ENCODE measurements around the gene ARHGAP6. TPM values are rescaled to one million over a fixed set of nuclear protein-coding genes. Genes with fewer than 3 reads are reported as not detected.
A peak's percentile ranks its signal among the peaks of the same experiment; 100 is the strongest.
"Not testable (repeated sequence)": the region's sequence is repeated elsewhere in the genome, so short reads cannot be mapped to it uniquely, and the experiment has no call there.

ARHGAP6 gene
- total RNA-seq, 1 donor from 2014 or later: 2.7 TPM

GRCh38 chrX:11393949-11394654 lies 271.6 kb downstream of the ARHGAP6 start:
- DNase-seq: no peak
- no peak for ATAC-seq (ENCODE audit: poor library complexity)
- intact Hi-C loops (cut with DNase I): no loop called here

- intact Hi-C loops (cut with DNase I): no loop called here
- DNase-seq: no peak
- ATAC-seq (ENCODE audit: poor library complexity): no peak
These were observed 278.9 kb downstream of the ARHGAP6 start for GRCh38 chrX:11386812-11387211.

- DNase-seq (peak; percentile 34), ATAC-seq (ENCODE audit: poor library complexity) (peak; percentile 61)
- intact Hi-C loops (cut with DNase I): no loop called here
These were observed 279.7 kb downstream of the ARHGAP6 start for GRCh38 chrX:11386001-11386523.

- intact Hi-C loops (cut with DNase I): no loop called here
- no peak for DNase-seq
- no peak for ATAC-seq (ENCODE audit: poor library complexity)
These were observed 282.8 kb downstream of the ARHGAP6 start for GRCh38 chrX:11382930-11383329.

- intact Hi-C loops (cut with DNase I): no loop called here
- ATAC-seq (ENCODE audit: poor library complexity) (peak; percentile 71), DNase-seq (no peak)
These were observed 284.3 kb downstream of the ARHGAP6 start for GRCh38 chrX:11381464-11381863.

- ATAC-seq (ENCODE audit: poor library complexity): peak; percentile 65
- DNase-seq: no peak
- intact Hi-C loops (cut with DNase I): no loop called here
These were observed 285.4 kb downstream of the ARHGAP6 start for GRCh38 chrX:11380187-11380844.

- intact Hi-C loops (cut with DNase I): no loop called here
- ATAC-seq (ENCODE audit: poor library complexity) (no peak), DNase-seq (no peak)
These were observed 289.6 kb downstream of the ARHGAP6 start for GRCh38 chrX:11376163-11376562.

- no peak for DNase-seq
- no peak for ATAC-seq (ENCODE audit: poor library complexity)
- intact Hi-C loops (cut with DNase I): no loop called here
These were observed 290.1 kb downstream of the ARHGAP6 start for GRCh38 chrX:11375614-11376119.

GRCh38 chrX:11374570-11374969 lies 291.1 kb downstream of the ARHGAP6 start:
- no peak for DNase-seq
- no peak for ATAC-seq (ENCODE audit: poor library complexity)
- intact Hi-C loops (cut with DNase I): no loop called here

- no peak for DNase-seq
- intact Hi-C loops (cut with DNase I): no loop called here
- ATAC-seq (ENCODE audit: poor library complexity): no peak
These were observed 294.6 kb downstream of the ARHGAP6 start for GRCh38 chrX:11371106-11371505.

GRCh38 chrX:11367609-11368430 lies 297.9 kb downstream of the ARHGAP6 start:
- intact Hi-C loops (cut with DNase I): no loop called here
- ATAC-seq (ENCODE audit: poor library complexity) (no peak), DNase-seq (no peak)

- DNase-seq (no peak), ATAC-seq (ENCODE audit: poor library complexity) (no peak)
- intact Hi-C loops (cut with DNase I): no loop called here
These were observed 298.6 kb downstream of the ARHGAP6 start for GRCh38 chrX:11366998-11367595.

GRCh38 chrX:11365426-11365825 lies 300.3 kb downstream of the ARHGAP6 start:
- intact Hi-C loops (cut with DNase I): no loop called here
- ATAC-seq (ENCODE audit: poor library complexity) (no peak), DNase-seq (no peak)

GRCh38 chrX:11364835-11365234 lies 300.9 kb downstream of the ARHGAP6 start:
- ATAC-seq (ENCODE audit: poor library complexity) (no peak), DNase-seq (no peak)
- intact Hi-C loops (cut with DNase I): no loop called here

- ATAC-seq (ENCODE audit: poor library complexity); DNase-seq; intact Hi-C loops (cut with DNase I): not testable (repeated sequence)
These were observed 301.9 kb downstream of the ARHGAP6 start for GRCh38 chrX:11363825-11364224.

GRCh38 chrX:11363069-11363594 lies 302.6 kb downstream of the ARHGAP6 start:
- intact Hi-C loops (cut with DNase I): no loop called here
- DNase-seq (no peak), ATAC-seq (ENCODE audit: poor library complexity) (peak; percentile 46)

- DNase-seq; ATAC-seq (ENCODE audit: poor library complexity); intact Hi-C loops (cut with DNase I): not testable (repeated sequence)
These were observed 304.1 kb downstream of the ARHGAP6 start for GRCh38 chrX:11361666-11362065.

GRCh38 chrX:11355944-11356343 lies 309.8 kb downstream of the ARHGAP6 start:
- intact Hi-C loops (cut with DNase I); ATAC-seq (ENCODE audit: poor library complexity): not testable (repeated sequence)

More at GRCh38 chrX:11355944-11356343, 309.8 kb downstream of the ARHGAP6 start:
- not testable (repeated sequence) for DNase-seq
